HepG2 (cell line): Measurements from ENCODE around the gene MOGAT3. TPM values are rescaled to one million over a fixed set of nuclear protein-coding genes. Genes with fewer than 3 reads are reported as not detected.

Experiments used
- ATAC-seq: fragments of 200-7000 bp; cut with Tn5 transposase; 3 replicates; pipeline ENCODE4 v1.9.1; 2020; ENCODE audit warnings: mild to moderate bottlenecking, moderate library complexity
- BruUV-seq: library from RNA; stranded (reverse); fragments of 400-500 nt; replicated peaks from 2 replicates; lab custom pipeline; 2021; lab: Mats Ljungman, UMichigan
- CTCF ChIA-PET: fragments of 300-600 bp; formaldehyde crosslinking; extraction: SDS; loops from one replicate; lab custom pipeline; 2021; ENCODE audit warnings: low total read pairs, inconsistent platforms, low intra/inter-chr PET ratio; lab: Yijun Ruan, JAX
- POLR2A ChIA-PET: fragments of 350-600 bp; sonication (Branson Sonifier 250); formaldehyde crosslinking; loops from one replicate; lab custom pipeline; 2020; ENCODE audit warnings: antibody characterized with exemption, inconsistent platforms; lab: Yijun Ruan, JAX
- DNase-seq: peaks from one replicate; pipeline ENCODE4 v3.0.0-alpha.2; 2015; ENCODE audit warnings: low spot score
- FAIRE-seq: peaks from 3 replicates; lab custom pipeline; 2011; peaks lifted over from hg19 to GRCh38; lab: Jason Lieb, UNC
- H2AFZ ChIP-seq: one replicate; pipeline ENCODE4 v1.6.1; 2011; ENCODE audit warnings: low read length, inconsistent platforms
- H3K27ac ChIP-seq: fragments of 300-600 bp; 3 replicates; pipeline ENCODE4 v1.8.0; 2011; ENCODE audit warnings: mixed run types, mild to moderate bottlenecking, mixed read lengths, low read length, inconsistent platforms; ENCODE audit not compliant: insufficient read depth; ENCODE audit errors: extremely low read length
- H3K27me3 ChIP-seq, 2 experiments: fragments of 200-600 bp in 1 of 2; 2 replicates in 1 of 2; 3 replicates in 1 of 2; pipeline versions ENCODE4 v1.6.0 to v1.8.0; 2011; ENCODE audit warnings: low read length in 2 of 2, mild to moderate bottlenecking in 2 of 2, moderate library complexity in 2 of 2, inconsistent platforms in 1 of 2; ENCODE audit not compliant: insufficient read depth in 2 of 2, control insufficient read depth in 1 of 2
- H3K36me3 ChIP-seq, 2 experiments: fragments of 200-600 bp in 1 of 2; replicated peaks in 1 of 2; 2 replicates in 1 of 2; 3 replicates in 1 of 2; pipeline versions ENCODE4 v1.5.1 to v1.8.0; 2011; ENCODE audit warnings: low read length in 2 of 2, inconsistent platforms in 1 of 2; ENCODE audit not compliant: insufficient read depth in 2 of 2, control insufficient read depth in 1 of 2
- H3K4me1 ChIP-seq: 2 replicates; pipeline ENCODE4 v1.5.1; 2012; ENCODE audit warnings: low read length, inconsistent platforms; ENCODE audit not compliant: insufficient read depth
- H3K4me2 ChIP-seq: 2 replicates; pipeline ENCODE4 v1.6.0; 2011; ENCODE audit warnings: low read depth, low read length, inconsistent platforms
- H3K4me3 ChIP-seq, 3 experiments: fragments of 200-600 bp in 1 of 3; sonication (generic), shearing (Covaris generic) in 1 of 3; replicated peaks in 1 of 3; 2 replicates each; pipeline ENCODE4 v1.5.1; 2011 to 2016; ENCODE audit warnings: low read length in 3 of 3, inconsistent platforms in 2 of 3, low read depth in 2 of 3, mild to moderate bottlenecking in 2 of 3, control low read depth in 1 of 3, mixed read lengths in 1 of 3; ENCODE audit not compliant: insufficient read depth in 1 of 3
- H3K79me2 ChIP-seq: one replicate; pipeline ENCODE4 v1.6.1; 2011; ENCODE audit warnings: low read length, inconsistent platforms; ENCODE audit not compliant: insufficient read depth
- H3K9ac ChIP-seq: 2 replicates; pipeline ENCODE4 v1.6.0; 2011; ENCODE audit warnings: mild to moderate bottlenecking, low read depth, low read length, inconsistent platforms; ENCODE audit not compliant: insufficient read depth
- H3K9me3 ChIP-seq: 2 replicates; pipeline ENCODE4 v1.5.1; 2012; ENCODE audit warnings: mild to moderate bottlenecking, low read length
- H4K20me1 ChIP-seq: 2 replicates; pipeline ENCODE4 v1.6.0; 2011; ENCODE audit warnings: inconsistent platforms, mild to moderate bottlenecking, low read length, moderate library complexity; ENCODE audit not compliant: insufficient read depth
- FOXM1 ChIP-seq: sonication (generic); formaldehyde crosslinking; IDR thresholded peaks from 2 replicates; pipeline ENCODE4 v1.5.0; 2020; ENCODE audit warnings: missing genetic modification reagents
- IRX3 ChIP-seq: sonication (generic); formaldehyde crosslinking; IDR thresholded peaks from 2 replicates; pipeline ENCODE4 v1.8.1; 2023; ENCODE audit warnings: mild to moderate bottlenecking, low read depth, missing genetic modification reagents, borderline replicate concordance
- ZNF121 ChIP-seq: sonication (generic); formaldehyde crosslinking; IDR thresholded peaks from 2 replicates; pipeline ENCODE4 v1.5.0; 2020; ENCODE audit warnings: mild to moderate bottlenecking, missing genetic modification reagents
- WGBS: methylation state at CpG from one replicate; pipeline ENCODE4 v1.1.6; 2017; ENCODE audit warnings: low lambda C conversion rate; 5-methylcytosine and 5-hydroxymethylcytosine counted together
- in situ Hi-C: cut with HindIII; loops from 2 replicates; pipeline ENCODE4 v1.10.0; 2017; ENCODE audit warnings: low pct_unique_long_range_greater_than_20kb; ENCODE audit not compliant: extremely low pct_ligation_motif_present
- intact Hi-C: fragments of 100-400 bp; cut with micrococcal nuclease; formaldehyde crosslinking; loops from one replicate; pipeline ENCODE4 v1.10.0; 2022; ENCODE audit not compliant: unreplicated experiment
- polyA plus RNA-seq, 8 experiments: library from polyadenylated mRNA; depleted of rRNA in 3 of 8; stranded (reverse) in 7 of 8; unstranded in 1 of 8; fragments of >200 nt; fragmentation: Illumina TruSeq in 4 of 8; extraction: Trizol in 4 of 8; gene quantifications; 2 replicates each; pipeline versions ENCODE4 v1.2.1 to v1.2.3, GENCODE V29; 2011 to 2016; ENCODE audit warnings: low read depth in 4 of 8, missing spikeins in 1 of 8, mixed read lengths in 1 of 8; ENCODE audit not compliant: insufficient read depth in 1 of 8
- total RNA-seq, 5 experiments: library from RNA; depleted of rRNA; stranded (reverse); fragments of >200 nt; fragmentation: Illumina TruSeq; extraction: Trizol; gene quantifications; 2 replicates each; pipeline ENCODE4 v1.2.3, GENCODE V29; 2016; ENCODE audit warnings: low read depth in 1 of 5
- TF ChIP-seq, protein P1 (sequence below): sonication (generic); formaldehyde crosslinking; conservative IDR thresholded peaks from 2 replicates; pipeline ENCODE4 v1.4.0; 2020; ENCODE audit warnings: missing genetic modification reagents

Gene MOGAT3
- total and polyA plus RNA-seq, 2 of the 13 experiments (the other 11 are each of a cell fraction or from before 2014, with no cell fraction given) = 22.5 to 30.5 TPM

DNA sequence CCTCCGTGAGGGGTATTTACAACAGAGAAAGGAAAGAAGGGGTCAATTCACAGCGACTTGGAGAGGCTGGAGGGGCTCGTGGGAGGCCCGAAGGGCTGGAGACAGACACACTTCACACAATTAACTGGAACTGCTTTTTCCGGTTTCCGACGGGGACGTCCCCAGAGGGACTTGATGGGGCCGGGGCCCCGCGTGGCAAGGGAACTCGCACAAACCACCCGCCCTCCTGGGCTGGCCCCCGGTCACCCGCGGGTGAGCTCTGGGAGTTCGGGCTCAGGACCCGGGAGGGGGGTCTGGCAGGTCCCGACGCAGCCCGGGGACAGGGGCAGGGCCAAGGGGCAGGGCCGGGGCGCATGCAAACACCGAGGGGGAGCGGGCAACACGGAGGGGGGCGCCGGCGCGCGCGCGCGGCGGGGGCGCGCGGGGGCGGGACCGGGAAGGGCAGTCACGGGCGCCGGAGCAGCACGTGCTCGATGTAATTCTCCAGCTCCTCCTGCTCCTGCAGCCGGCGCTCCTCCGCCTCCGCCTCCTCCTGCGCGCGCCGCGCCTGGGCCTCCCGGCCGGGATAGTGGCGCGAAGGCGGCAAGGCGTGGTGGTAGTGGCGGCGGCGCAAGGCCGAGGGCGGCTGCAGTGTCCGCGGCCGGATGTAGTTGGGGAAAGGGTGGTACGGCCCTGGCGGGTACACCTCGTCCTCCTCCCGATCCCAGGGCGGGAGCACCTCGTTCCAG, 38.1 kb downstream of the MOGAT3 start (continued):
- TF ChIP-seq, protein P1, sequence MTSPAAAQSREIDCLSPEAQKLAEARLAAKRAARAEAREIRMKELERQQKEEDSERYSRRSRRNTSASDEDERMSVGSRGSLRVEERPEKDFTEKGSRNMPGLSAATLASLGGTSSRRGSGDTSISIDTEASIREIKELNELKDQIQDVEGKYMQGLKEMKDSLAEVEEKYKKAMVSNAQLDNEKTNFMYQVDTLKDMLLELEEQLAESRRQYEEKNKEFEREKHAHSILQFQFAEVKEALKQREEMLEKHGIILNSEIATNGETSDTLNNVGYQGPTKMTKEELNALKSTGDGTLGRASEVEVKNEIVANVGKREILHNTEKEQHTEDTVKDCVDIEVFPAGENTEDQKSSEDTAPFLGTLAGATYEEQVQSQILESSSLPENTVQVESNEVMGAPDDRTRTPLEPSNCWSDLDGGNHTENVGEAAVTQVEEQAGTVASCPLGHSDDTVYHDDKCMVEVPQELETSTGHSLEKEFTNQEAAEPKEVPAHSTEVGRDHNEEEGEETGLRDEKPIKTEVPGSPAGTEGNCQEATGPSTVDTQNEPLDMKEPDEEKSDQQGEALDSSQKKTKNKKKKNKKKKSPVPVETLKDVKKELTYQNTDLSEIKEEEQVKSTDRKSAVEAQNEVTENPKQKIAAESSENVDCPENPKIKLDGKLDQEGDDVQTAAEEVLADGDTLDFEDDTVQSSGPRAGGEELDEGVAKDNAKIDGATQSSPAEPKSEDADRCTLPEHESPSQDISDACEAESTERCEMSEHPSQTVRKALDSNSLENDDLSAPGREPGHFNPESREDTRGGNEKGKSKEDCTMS (CRISPR knock-in tag) = no peak
- no peak for TF ChIP-seq IRX3 (CRISPR knock-in tag)

DNA sequence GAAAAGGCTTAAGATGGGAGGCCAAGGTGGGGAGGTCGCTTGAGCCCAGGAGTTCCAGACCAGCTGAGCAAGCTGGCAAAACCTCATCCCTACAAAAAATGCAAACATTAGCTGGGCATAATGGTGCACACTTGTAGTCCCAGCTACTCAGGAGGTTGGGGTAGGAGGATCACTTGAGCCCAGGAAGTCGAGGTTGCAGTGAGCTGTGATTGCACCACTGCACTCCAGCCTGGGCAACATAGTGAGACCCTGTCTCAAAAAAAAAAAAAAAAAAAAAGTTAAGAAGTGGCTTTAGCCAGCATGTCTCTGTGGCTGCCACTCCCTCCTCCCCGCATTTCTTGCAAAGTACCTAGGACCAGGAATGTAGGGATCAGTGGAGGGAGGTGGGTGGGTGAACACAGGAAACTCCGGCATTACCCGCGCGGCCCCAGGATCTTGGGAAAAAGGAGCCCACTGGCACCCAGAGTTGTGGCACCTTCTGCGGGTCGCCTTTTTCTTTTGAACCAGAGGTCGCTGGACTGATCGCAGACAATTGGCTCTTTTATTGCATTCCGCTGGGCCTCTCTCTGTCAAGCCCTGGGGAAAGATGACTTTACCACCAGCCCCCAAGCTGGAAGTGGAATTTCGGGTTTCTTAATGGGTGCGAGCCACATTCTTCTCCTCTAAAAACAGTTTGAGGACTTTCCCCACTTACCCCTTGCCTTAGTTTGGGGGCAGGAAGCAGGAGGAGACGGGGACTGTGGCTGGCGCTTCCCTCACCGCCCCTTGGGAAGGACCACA, 39.0 kb downstream of the MOGAT3 start:
- H3K4me2 ChIP-seq = no peak overlapping the region
- peaks cover 0 to 13% of the 10 kb centered on the region in 2 experiments for H3K36me3 ChIP-seq
- in situ Hi-C loops (no loop called here), intact Hi-C loops (no loop called here)
- H3K4me1 ChIP-seq = peaks cover 37% of the 10 kb centered on the region
- H3K4me3 ChIP-seq = no peak overlapping the region
- peaks cover 9% of the 10 kb centered on the region; the same call in 1 of the 2 replicates for H4K20me1 ChIP-seq
- ChIA-PET POLR2A (no interaction called here), CTCF (no interaction called here)
- ATAC-seq (no peak), DNase-seq (no peak), FAIRE-seq (no peak)
- H3K27ac ChIP-seq = no peak overlapping the region
- no peaks in the 10 kb centered on the region for H3K9me3 ChIP-seq
- H2AFZ ChIP-seq = no peak overlapping the region
- H3K9ac ChIP-seq = no peak overlapping the region
- H3K27me3 ChIP-seq = peaks cover 0 to 27% of the 10 kb centered on the region in 2 experiments; a peak in 4 of 5 replicates
- no peaks in the 10 kb centered on the region for H3K79me2 ChIP-seq
- WGBS = 89% methylated on average over 17 of the region's 17 CpGs
- no TSS peak for BruUV-seq
- TF ChIP-seq FOXM1 (CRISPR knock-in tag) (no peak), ZNF121 (CRISPR knock-in tag) (peak; percentile 82)
